ELF-1 (cell line): ENCODE measurements around the gene RAPGEF4.
A peak's percentile ranks its signal among the peaks of the same experiment; 100 is the strongest.

Source experiments
- DNase-seq: peaks from one replicate; pipeline ENCODE4 v3.0.0-alpha.2; 2016; ENCODE audit warnings: low read depth, low spot score

RAPGEF4 gene

GRCh38 chr2:172904236-172904635 lies 168.6 kb downstream of the RAPGEF4 start:
- no peak for DNase-seq

DNA sequence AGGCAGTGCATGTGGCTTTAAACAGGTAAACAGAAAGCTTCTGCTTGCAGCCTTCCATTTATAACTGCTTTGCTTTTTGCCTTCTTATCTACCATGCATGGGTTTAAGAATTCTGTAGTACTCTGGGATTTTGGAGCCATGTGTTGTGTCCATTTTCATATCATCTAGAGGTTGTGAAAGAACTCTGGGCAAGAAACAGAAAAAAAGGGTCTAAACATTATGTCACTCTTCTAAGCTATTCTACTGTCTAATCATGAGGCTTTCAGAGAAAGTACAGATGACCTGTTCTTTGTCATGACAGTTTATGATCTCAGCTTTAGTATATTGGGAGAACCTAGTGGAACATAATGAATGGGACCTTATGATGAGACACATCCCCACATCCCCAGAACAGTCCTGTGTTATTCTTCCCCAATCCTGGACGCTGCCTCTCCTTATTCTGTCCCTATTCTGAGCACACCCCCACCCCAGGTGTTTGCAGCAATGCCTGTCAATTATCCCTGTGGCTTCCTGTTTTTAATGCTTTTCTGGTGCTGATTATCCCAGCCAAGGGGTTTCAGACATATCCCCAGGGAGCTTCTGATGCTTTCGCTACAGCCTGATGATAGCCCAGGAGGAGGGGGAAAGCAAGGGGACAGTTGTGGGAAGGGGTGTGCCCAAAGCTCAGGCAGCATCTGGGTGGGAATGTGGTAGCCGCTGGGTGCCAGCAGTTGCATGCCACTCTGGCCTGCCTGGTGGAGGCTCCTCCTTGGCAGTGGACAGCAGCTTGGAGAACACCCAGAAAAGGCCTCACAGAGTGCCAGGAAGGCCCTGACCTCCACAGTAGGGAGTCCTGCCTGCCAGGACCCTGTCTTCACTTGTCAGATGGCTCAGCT lies 170.5 kb downstream of the RAPGEF4 start:
- no peak for DNase-seq

- DNase-seq = no peak
These were observed 172.6 kb downstream of the RAPGEF4 start for GRCh38 chr2:172908275-172908674.

DNA sequence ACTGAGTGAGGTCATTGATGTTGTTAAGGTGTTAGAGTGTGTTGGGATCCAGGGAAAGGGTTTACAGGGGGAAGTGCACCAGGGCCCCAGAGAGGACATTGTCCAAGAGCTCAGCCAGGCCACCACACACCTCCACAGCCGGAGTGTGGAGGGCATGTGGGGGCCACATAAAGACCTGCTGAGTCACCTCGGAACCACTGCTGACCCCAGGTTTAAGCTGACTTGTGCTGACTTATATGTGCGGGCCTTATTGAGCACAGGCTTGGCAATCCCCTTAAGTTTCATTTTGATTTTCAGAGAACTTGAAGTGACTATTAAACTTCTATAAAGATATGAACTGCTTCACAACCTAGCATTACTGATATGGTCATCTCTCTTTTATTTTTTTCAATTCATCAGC lies 173.8 kb downstream of the RAPGEF4 start:
- DNase-seq = no peak

DNA sequence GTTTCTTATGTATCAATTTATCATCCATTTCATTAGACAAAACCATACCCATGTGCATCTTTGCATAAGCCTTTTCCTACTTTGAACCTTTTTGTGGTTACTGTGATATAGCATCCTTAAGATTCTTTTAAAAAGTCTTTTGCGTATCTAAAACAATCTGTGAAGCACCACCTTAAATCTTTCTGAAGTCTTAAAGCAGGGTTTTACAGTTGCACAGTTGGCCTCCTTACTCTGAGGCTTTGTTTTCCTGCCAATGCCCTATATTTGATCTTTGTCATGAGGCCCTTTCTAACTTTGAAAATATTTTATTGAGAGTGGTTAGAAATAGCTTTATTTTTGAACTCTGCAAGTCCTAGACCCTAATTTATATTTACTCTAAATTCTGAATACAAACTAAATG lies 176.6 kb downstream of the RAPGEF4 start:
- DNase-seq = no peak

- no peak for DNase-seq
These were observed 178.8 kb downstream of the RAPGEF4 start for GRCh38 chr2:172914341-172915008.

DNA sequence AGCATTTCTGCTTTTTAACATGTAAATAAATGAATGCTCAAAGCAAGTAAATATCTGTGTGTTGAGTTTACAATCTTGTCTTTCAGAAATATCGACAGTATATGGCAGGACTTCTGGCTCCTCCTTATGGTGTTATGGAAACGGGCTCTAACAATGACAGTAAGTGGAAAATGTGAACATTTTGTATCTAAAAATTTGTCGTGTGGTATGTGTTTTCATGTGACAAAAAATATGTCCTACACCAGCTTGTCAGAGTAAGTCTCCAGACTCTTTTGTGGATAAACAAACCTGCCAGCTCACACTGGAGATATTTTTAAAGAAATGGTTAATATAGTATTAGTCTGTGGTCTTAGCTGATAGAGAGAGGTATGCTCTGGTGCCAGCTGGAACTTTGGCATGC lies 182.1 kb downstream of the RAPGEF4 start:
- no peak for DNase-seq

DNA sequence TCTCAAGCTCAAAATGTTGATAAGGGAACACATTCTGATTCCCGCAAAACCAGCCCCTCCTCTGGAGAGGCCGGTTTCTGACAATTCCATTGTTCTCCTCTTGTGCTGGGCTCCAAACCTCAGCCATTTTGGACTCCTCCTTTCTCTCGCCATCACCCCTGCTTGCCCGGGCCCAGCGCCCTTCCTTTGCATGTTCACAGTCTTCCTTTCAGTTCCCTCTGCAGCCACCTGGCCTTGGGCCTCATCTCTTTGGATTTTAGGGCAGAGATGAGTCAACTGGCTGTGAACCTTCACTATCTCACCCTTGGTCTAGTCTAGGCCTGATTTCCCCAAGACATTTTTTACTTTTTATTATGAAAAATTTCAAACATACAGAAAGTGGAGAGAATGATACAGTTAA lies 184.1 kb downstream of the RAPGEF4 start:
- no peak for DNase-seq

- no peak for DNase-seq
These were observed 186.0 kb downstream of the RAPGEF4 start for GRCh38 chr2:172921532-172922236.

DNA sequence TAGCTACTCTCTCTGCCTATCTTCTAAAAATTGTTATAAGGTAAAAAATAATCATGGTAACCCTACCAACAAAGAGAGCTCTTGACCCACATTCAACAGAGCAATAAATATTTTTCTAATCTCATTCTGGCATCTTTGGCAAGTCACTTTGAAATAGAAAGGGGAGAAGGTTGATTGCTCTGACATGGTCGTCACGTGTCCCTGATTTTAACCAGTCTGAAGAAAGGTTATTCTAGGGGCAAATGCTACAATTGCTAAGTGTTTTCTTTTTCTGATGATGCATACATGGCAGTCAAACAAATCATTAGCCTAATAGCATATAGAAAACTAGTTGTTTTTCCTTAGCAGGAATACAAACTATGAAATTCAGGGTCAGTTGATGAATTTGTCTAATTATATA lies 186.7 kb downstream of the RAPGEF4 start:
- no peak for DNase-seq

- DNase-seq = no peak
These were observed 187.2 kb downstream of the RAPGEF4 start for GRCh38 chr2:172922815-172923214.

DNA sequence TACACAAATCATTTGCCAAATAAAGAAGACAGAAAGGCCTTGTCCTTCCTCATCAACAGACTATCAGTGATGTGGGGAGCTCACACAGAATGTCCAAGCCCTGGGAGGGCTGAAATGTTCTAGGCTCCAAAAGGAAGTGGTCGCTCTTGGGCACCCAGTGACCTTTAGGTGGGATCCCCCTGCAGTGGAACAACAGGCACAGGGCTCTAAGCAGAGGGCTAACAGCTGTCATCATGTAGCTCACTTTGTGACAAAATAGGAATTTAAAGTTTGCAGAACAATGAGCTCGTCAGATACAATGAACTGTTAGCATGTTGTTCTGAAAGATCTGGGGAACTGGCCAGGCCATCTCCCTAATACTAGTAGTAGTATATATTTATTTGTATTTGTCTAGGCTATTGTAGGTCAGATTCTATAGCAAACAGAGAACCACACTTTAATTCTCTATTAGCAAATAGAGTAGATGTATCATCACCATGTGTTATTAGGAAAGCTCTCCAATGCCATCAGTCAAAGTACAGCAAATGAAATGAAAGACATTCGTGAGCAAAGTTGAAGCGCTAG lies 188.5 kb downstream of the RAPGEF4 start:
- DNase-seq = no peak

- DNase-seq = no peak
These were observed 190.0 kb downstream of the RAPGEF4 start for GRCh38 chr2:172925600-172925999.

- DNase-seq = no peak
These were observed 191.4 kb downstream of the RAPGEF4 start for GRCh38 chr2:172926785-172927640.

GRCh38 chr2:172927641-172928357 lies 192.2 kb downstream of the RAPGEF4 start:
- no peak for DNase-seq

- no peak for DNase-seq
These were observed 193.1 kb downstream of the RAPGEF4 start for GRCh38 chr2:172928756-172929155.

- DNase-seq = no peak
These were observed 194.0 kb downstream of the RAPGEF4 start for GRCh38 chr2:172929644-172930043.

- no peak for DNase-seq
These were observed 195.2 kb downstream of the RAPGEF4 start for GRCh38 chr2:172930871-172931255.

DNA sequence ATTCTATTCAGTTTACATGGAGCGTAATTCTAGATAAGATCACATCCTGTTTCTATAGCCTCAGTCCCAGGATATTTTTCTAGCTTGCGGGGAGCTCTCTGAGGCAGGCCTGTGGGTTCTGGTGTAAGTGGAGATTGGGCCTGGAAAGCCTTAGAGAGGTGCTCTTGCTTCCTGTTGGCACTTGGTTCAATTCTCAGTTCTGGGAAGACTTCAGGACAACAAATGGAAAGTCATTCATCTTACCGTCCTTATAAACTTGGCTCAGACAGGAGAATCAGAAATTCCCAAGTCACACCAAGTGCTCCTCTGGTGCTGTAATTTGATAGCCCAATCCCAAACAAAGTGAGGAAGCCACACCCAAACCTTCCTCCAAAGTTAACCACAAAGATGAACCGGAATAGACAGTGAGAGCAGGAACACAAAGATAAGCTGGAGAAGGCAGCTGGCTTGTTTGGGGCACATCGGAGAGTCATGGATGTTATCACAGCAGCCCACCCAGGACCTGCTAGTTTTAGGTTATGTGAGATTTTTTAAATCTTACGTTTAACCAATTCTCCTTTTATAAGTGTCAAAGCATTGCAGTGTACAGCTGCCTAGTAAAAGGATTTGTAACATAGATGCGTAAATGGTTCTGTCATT lies 195.7 kb downstream of the RAPGEF4 start:
- DNase-seq = peak; percentile 74

DNA sequence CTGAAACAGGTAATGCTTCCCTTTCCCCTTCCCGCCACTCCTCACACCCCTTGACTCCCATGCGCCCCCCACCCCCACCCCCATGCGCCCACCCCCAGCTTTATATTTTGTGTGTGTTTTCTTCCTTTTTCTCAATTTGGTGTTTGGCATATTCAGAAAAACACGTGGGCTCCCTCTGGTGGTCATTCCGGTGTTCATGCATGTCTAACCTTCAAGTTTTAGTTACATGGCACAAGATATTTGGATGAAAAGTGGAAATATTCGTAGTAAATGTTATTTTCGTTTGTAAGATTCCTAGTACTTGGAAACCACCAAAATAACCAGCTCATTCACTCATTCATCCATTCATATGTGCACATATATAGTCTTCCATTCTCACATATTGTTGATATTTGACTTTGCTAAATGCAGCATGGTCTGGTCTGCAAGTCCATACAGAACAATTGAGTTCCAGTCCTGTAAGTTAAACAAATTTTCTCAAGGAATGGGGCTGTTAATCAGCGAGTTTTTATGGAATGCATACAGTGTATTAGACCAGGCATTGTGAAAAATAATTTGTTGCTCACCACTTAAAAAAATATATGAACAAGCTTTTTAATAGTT lies 196.4 kb downstream of the RAPGEF4 start:
- DNase-seq = peak; percentile 35
